Measurements from ENCODE around the gene ITGA11.

Gene ITGA11

DNA sequence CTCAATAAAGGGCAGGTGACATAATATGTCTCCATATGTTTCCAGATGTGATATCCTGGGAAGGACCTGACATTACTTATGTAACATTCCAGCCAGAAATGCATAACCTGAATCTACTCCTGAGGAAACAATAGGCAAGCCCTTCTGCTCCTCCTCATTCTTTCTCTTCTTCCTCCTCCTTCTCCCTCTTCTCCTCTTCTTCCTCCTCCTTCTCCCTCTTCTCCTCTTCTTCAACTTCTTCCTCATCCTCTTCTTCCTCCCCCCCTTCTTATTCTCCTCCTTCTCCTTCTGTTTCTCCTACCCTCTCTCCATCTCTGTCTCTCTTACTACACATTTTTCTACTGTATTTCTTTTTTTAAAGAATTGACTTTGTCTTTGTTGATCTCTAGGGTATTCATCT is 43.5 kb upstream of the ITGA11 start:
- H3K27me3 ChIP-seq (replicated peaks), result no peaks in the 10 kb centered on the region
- DNase-seq, result no peak
- H3K36me3 ChIP-seq (replicated peaks), result no peaks in the 10 kb centered on the region
- no peak overlapping the region for H3K27ac ChIP-seq
- TF ChIP-seq, protein P1, sequence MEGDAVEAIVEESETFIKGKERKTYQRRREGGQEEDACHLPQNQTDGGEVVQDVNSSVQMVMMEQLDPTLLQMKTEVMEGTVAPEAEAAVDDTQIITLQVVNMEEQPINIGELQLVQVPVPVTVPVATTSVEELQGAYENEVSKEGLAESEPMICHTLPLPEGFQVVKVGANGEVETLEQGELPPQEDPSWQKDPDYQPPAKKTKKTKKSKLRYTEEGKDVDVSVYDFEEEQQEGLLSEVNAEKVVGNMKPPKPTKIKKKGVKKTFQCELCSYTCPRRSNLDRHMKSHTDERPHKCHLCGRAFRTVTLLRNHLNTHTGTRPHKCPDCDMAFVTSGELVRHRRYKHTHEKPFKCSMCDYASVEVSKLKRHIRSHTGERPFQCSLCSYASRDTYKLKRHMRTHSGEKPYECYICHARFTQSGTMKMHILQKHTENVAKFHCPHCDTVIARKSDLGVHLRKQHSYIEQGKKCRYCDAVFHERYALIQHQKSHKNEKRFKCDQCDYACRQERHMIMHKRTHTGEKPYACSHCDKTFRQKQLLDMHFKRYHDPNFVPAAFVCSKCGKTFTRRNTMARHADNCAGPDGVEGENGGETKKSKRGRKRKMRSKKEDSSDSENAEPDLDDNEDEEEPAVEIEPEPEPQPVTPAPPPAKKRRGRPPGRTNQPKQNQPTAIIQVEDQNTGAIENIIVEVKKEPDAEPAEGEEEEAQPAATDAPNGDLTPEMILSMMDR (IDR thresholded peaks at IDR 0.05; ENCODE audit: low read depth, low read length, missing control alignments), result no peak
- in situ Hi-C loops (cut with HindIII; ENCODE audit: low pct_ligation_motif_present, low sequenced_read_pairs), result no loop called here
- H3K4me3 ChIP-seq (ENCODE audit: low read depth, low read length), result no peak overlapping the region

- TF ChIP-seq, protein P1 (IDR thresholded peaks at IDR 0.05; ENCODE audit: low read depth, low read length, missing control alignments), result no peak
- Histone ChIP-seq H3K4me3 (ENCODE audit: low read depth, low read length) (no peak overlapping the region), H3K27me3 (replicated peaks) (no peaks in the 10 kb centered on the region), H3K27ac (no peak overlapping the region), H3K36me3 (replicated peaks) (no peaks in the 10 kb centered on the region)
- no peak for DNase-seq
- in situ Hi-C loops (cut with HindIII; ENCODE audit: low pct_ligation_motif_present, low sequenced_read_pairs), result no loop called here
These were observed 39.6 kb upstream of the ITGA11 start for GRCh38 chr15:68471541-68471940.

GRCh38 chr15:68470976-68471375 is 39.0 kb upstream of the ITGA11 start:
- TF ChIP-seq, protein P1 (IDR thresholded peaks at IDR 0.05; ENCODE audit: low read depth, low read length, missing control alignments), result no peak
- no peak overlapping the region for H3K27ac ChIP-seq
- H3K27me3 ChIP-seq (replicated peaks), result no peaks in the 10 kb centered on the region
- in situ Hi-C loops (cut with HindIII; ENCODE audit: low pct_ligation_motif_present, low sequenced_read_pairs), result no loop called here
- no peak overlapping the region for H3K4me3 ChIP-seq (ENCODE audit: low read depth, low read length)
- no peaks in the 10 kb centered on the region for H3K36me3 ChIP-seq (replicated peaks)
- no peak for DNase-seq

- in situ Hi-C loops (cut with HindIII; ENCODE audit: low pct_ligation_motif_present, low sequenced_read_pairs), result no loop called here
- TF ChIP-seq, protein P1 (IDR thresholded peaks at IDR 0.05; ENCODE audit: low read depth, low read length, missing control alignments), result no peak
- no peak for DNase-seq
- no peaks in the 10 kb centered on the region for H3K27me3 ChIP-seq (replicated peaks)
- H3K27ac ChIP-seq, result peak overlapping the region; percentile 16
- H3K36me3 ChIP-seq (replicated peaks), result no peaks in the 10 kb centered on the region
- no peak overlapping the region for H3K4me3 ChIP-seq (ENCODE audit: low read depth, low read length)
These were observed 38.2 kb upstream of the ITGA11 start for GRCh38 chr15:68470049-68470742.

DNA sequence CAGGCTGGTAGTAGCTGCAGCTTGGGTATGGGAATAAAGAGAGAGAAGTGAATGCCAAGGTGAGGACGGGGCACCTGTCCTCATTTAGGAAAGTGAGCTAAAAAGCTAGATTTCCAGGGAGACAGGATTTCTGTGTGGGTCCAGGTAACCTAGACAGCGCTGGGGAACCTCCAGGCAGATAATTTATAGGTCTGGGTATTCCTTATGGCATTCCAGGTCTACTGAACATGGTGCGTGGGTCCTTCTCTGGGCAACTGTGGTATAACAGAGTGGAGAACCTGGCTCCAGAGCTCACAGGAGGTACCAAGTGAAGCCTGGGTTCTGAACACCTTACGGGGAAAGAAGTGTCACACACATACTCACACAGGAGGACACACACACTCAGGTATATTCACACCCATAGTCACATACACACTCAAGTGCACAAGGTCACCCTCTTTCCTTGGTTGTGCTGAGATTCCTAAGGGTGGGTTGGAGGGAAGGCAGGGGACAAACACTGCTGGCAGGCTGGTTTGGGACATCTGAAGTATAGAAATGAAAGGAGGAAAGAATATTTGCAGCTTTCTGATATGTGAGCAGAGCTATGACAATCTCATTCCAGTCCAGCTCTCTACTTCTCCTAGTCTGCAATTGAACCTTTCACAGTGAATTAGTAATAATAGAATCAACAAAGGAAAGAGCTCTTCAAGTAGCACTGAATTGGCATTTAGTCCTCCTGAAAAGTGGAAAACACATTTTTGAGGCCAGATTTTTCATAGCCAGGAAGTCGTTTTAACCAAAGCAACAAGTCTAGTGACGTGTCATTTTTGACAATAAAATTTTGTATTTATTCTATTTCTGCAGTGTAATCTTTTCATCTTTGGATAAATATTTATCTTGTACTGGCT is 37.4 kb upstream of the ITGA11 start:
- H3K27me3 ChIP-seq (replicated peaks), result no peaks in the 10 kb centered on the region
- in situ Hi-C loops (cut with HindIII; ENCODE audit: low pct_ligation_motif_present, low sequenced_read_pairs), result no loop called here
- TF ChIP-seq, protein P1 (IDR thresholded peaks at IDR 0.05; ENCODE audit: low read depth, low read length, missing control alignments), result no peak
- DNase-seq, result no peak
- H3K36me3 ChIP-seq (replicated peaks), result no peaks in the 10 kb centered on the region
- no peak overlapping the region for H3K4me3 ChIP-seq (ENCODE audit: low read depth, low read length)
- peak overlapping the region; percentile 16 for H3K27ac ChIP-seq

All from brain microvascular endothelial cell (primary cell).